GM21786 (cell line): ENCODE results near the gene C2CD4C.
A peak's percentile ranks its signal among the peaks of the same experiment; 100 is the strongest.
"Not testable (repeated sequence)": the region's sequence is repeated elsewhere in the genome, so short reads cannot be mapped to it uniquely, and the experiment has no call there.

ENCODE experiments used
- ATAC-seq: cut with Tn5 transposase; IDR thresholded peaks from one replicate; pipeline ENCODE4 v1.9.1; 2021; ENCODE audit not compliant: unreplicated experiment

Gene C2CD4C

GRCh38 chr19:384799-385169 lies 24.2 kb downstream of the C2CD4C start:
- no peak for ATAC-seq

GRCh38 chr19:383922-384798 lies 24.8 kb downstream of the C2CD4C start:
- no peak for ATAC-seq

DNA sequence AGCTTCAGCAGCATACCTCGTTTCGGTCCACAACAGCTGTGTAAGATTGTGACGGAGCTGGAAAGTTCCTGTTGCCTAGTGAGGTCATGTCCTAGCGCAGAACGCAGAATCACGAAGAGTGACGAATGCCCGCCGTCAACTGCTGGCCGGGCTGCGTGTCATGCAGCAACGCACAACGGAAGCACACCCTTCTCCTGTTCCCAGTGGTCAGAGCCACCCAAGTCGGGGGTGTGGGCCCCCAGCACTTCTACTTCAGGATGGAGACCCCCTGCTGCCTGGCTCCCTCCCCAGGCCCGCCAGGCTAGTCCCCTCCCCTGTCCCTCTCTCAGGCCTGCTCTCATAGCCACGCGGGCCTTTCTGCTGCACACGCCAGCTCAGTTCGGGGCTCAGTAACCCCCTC lies 25.9 kb downstream of the C2CD4C start:
- no peak for ATAC-seq

DNA sequence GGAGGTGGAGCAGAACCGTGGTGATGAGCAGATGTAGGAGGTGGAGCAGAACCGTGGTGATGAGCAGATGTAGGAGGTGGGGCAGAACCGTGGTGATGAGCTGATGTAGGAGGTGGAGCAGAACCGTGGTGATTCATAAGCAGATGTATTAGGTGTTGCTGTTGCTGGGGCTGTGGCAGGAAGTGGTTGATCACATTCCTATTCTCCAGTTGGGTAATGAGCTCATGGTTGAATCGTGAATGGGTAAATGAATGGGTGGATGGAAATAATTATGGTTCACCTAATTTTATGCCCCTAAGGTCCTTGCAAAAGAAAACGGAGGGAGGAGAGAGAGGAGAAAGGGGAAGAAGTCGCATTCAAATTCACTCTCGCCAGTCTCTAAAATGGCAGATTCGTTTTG lies 26.4 kb downstream of the C2CD4C start:
- peak; percentile 48 for ATAC-seq

GRCh38 chr19:381901-382300 lies 27.0 kb downstream of the C2CD4C start:
- ATAC-seq: not testable (repeated sequence)

GRCh38 chr19:380618-381219 lies 28.2 kb downstream of the C2CD4C start:
- not testable (repeated sequence) for ATAC-seq

- ATAC-seq: no peak
These were observed 29.2 kb downstream of the C2CD4C start for GRCh38 chr19:379796-380195.

DNA sequence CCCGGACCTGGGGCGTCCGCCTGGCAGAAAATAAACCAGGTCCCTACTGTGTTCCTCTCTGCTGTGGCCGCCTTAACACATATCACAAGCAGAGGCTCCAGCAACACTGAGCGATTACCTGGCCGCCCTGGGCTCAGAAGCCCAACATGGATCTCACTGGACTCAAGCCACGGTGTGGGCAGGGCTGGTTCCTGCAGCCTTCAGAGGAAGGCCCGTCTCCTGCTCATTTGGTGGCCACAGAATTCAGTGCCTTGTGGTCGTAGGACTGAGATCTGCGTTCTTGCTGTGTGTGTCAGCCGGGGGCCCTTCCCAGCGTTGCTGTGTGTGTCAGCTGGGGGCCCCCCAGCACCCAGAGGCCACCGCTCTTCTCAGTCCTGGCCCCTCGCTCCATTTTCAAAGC lies 30.2 kb downstream of the C2CD4C start:
- no peak for ATAC-seq

DNA sequence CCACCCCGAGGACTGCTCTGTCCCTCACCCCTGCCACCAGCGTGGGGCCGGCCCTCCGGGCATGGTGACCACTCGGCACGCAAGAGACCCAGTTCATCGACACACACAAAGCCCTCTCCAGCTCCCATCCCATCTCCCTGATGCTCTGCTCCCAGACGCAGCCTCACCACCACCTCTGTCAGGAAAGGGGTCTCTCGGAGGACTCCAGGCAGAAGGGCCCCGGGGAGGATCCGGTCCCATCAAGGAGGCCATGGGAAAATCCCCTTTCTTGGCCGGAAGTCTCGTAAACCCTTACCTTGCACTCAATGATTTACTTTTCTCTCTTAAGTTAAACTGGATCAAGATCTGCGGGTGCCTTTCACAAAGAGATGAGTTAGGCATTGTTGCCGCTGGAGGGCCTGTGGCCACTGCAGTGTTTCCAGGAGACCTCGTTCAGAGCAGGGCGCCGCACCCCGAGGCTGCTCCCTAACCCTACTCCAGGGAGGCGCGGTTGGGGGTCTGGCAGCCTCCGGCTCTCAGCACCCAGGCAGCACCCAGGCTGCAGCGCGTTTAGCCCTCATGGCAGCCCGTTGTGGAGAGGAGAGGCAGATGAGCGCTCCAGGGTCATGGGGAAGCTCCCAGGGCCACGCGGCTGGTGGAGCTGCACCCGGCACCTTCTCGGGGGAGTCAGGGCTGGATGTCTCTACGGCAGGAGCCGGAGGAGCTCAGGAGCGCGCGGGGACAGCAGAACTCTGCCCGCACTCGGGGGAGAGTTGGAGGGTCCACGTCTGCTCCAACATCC lies 31.0 kb downstream of the C2CD4C start:
- ATAC-seq: no peak

DNA sequence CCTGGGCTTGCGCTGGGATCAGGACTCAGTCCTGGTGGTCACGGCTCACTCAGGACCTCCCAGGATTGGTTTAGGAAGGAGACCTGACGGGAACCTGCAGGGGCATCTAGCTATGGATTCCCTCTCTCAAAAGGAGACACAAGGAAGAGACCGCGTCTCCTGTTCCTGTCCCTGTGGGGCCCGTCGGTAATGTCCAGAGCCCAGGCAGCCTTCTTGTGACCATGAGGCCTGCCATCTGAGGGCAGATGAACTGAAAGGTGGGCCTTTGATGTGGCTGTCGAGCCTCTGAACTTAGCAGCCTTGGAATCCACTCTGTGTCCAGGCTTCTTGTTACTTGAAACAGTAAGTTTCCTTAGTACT lies 32.9 kb downstream of the C2CD4C start:
- no peak for ATAC-seq

GRCh38 chr19:375395-376110 lies 33.4 kb downstream of the C2CD4C start:
- ATAC-seq: no peak

DNA sequence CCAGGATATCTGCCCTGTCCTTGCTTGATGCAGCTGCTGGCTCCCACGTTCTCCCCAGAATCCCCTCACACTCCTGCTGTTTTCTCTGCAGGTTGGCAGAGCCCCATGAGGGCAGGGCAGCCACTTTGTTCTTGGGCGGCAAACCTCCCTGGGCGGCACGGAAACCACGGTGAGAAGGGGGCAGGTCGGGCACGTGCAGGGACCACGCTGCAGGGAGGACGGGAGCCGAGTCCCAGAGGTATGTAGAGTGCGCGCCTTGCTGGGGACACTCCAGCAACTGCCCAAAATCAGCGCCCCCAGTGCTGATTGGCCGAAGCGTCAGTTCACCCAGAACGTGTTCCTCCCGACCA lies 34.1 kb downstream of the C2CD4C start:
- no peak for ATAC-seq

- no peak for ATAC-seq
These were observed 34.6 kb downstream of the C2CD4C start for GRCh38 chr19:374183-374885.

DNA sequence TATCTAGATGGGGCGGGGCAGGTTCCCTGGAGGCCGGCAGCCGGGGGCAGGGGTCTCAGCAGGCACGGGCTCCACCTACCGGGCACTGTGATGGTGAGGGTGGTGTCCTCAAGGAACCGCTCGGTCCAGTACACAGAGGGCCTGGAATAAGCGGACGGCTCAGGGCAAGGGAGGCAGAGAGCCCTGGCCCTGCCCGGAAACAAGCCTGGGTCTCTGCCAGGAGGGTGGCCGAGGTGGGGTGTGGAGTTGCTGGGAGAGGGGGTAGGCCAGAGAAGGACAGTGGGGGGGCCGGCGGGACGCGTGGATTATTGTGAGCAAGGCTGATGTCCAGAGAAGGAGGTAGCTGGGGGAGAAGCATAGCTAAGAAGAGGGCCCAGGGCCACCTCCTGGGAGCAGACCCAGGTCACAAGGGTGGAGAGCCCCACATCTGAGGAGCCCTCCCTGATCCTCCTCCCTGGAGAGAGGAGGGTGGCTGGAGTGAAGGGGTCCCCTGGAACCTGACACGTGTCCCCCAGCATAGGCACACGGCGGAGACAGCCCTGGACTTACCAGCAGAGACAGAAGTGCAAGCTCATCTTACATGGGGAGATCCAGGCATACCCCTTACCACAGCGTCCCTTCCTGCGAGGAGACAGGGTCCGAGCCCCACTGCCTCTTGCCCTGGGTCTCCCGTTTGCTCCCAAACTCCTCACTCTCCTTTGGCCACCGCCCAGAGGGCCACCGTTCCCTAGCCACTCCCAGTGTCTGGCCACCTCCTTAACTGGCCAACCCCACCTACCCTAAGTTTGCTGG lies 35.4 kb downstream of the C2CD4C start:
- no peak for ATAC-seq

GRCh38 chr19:372306-372890 lies 36.5 kb downstream of the C2CD4C start:
- no peak for ATAC-seq

GRCh38 chr19:371501-372168 lies 37.3 kb downstream of the C2CD4C start:
- no peak for ATAC-seq

DNA sequence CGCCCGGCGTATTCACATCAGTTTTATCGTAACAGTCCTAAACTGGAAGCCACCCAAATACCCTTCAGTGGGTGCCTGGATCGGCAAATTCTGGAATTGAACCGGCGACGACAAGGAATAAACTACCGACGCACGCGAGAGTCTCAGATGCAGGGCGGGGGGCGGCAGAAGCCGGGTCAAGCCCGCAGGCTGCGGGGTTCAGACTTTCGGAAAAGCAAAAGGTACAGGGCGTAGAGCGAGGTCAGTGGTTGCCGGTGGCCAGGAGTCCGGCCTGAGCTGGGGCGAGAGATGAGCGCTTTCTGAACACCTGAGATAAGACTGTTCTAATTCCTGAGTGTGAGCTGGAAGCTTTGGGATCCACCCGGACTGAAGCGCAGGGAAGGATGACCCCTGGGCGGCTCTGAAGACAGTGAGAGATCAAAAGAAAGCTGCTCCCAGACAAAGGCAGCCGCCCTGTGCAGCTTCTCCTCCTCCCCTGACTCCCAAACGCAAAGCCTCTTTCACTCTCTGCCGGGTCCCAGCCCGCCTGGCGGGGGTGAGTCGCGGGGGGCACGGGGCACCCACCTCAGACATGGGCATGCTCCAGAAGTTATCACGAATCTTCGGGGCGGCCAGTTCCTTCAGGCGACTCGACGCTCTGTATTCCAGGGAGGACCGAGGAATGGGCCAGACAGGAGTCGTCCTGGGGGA lies 38.2 kb downstream of the C2CD4C start:
- ATAC-seq: no peak

DNA sequence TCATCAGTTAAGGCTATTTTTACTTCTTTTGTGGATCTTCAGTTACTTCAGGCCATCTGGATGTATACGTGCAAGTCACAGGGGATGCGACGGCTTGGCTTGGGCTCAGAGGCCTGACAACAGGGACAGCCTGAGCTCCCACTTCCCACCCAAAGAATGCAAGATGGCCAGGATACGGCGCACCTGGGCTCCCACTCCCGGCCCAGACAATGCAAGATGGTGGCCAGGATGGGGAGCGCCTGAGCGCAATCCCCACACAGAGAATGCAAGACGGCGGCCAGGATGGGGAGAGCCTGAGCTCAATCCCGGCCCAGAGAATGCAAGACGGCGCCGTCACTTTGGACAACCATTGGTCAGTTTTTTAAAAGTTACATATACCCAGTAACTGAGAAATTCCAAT lies 39.1 kb downstream of the C2CD4C start:
- ATAC-seq: no peak
